Activated effector memory CD4-positive, alpha-beta T cell treated with anti-CD3 and anti-CD28 coated beads, Interleukin-2, amount 50 U/mL, for 16 hours (primary cell): ENCODE data around the gene ANKS1B.

Experiments
- DNase-seq: peaks from one replicate; pipeline ENCODE4 v3.0.0-alpha.2; 2020

ANKS1B gene

DNA sequence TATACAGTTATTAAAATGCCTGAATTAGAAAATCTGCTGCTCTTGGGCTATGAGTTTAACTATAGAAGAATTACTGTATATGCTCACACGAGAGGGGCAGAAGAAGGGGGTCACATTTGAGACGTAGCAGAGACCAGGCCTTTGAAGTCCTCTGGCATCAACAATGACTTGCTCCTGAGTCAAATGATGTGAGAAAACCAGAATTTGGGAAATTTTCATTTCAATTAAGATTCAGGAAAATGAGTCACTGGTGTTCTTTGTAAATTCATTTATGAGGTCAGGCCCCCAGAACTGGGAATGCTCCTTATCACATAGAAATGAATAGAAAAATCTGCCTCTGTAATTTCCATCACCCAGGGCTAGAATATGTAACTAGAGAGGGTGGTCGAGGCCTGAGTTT lies 1246.7 kb downstream of the ANKS1B start:
- no peak for DNase-seq

DNA sequence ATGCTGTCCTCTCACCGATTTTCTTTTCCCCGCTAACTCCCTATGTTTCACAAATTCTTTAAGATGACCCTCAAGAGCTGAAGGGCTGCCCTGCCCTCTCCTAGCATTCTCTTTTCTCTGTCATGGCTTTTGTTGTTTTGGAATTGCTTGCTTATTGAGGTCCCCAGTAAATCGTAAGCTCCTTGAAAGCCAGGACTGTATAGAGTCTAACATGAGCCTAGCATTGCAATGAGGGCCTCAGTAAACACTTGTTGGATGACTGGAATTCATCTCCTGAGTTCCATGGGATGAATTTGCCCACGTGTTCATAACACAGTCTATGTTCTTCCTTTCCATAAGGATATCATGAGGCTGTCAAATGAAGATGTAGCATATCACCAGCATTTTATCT lies 1247.4 kb downstream of the ANKS1B start:
- no peak for DNase-seq

DNA sequence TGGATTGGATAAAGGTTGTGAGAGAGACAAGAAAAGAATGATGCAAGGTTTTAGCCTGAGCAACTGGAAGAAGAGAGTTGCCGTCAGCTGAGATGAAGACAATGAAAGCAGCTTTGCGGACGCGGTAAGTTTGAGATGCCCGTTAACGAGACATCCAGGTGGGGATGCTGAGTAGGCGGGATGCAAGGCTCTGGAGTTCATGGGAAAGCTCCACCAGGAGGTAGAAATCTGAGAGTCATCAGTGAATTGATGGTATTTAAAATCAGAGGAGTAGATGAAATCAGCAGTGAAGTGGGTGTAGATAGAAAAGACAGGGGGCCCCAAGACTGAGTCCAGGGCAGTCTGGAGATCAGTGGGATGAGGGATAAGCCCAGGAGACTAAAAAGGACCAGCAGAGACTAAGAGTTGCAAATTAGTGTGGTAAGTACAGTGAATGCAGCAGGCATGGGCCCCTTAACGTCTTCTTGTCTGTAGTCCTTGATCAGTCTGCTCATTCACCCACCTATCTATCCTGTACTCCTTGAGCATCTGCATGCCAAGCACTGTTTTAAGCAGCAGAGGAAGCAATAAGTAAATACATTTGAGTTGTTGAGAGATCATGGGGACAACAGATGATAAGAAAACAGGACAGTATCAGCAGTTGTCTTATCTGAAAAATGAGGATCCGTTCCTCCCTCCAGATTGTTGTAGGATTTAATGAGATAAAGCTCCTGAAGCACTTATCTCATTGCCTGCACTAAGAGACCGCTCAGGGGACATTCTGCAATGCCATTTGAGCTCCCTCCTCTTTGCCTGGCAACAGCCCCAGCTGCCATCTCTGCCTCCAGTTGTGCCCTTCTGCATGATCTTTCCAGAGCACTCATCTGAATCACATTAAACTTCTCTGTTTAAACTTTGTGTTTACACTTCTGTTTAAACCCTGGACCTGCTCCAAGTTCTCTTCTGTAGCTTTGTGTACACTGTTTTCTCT lies 1248.1 kb downstream of the ANKS1B start:
- DNase-seq: no peak

DNA sequence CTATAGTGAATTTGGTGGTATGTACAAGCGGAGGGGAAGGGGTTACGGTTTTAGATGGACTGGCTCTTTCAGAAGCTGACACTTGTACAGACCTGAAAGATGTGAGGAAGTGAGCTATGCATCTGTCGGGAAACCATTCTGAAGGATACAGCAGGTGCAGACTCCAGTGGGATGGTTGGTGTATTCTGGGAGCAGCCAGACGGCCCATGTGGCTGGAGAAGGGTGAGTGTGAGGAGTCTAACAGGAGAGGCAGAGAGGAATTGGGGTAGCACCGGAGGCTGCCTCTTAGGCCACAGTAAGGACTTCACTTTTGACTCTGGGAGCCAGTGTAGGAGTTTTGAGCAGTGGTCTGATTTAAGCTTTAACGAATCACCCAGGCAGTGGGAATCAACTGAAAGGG lies 1248.9 kb downstream of the ANKS1B start:
- DNase-seq: no peak

DNA sequence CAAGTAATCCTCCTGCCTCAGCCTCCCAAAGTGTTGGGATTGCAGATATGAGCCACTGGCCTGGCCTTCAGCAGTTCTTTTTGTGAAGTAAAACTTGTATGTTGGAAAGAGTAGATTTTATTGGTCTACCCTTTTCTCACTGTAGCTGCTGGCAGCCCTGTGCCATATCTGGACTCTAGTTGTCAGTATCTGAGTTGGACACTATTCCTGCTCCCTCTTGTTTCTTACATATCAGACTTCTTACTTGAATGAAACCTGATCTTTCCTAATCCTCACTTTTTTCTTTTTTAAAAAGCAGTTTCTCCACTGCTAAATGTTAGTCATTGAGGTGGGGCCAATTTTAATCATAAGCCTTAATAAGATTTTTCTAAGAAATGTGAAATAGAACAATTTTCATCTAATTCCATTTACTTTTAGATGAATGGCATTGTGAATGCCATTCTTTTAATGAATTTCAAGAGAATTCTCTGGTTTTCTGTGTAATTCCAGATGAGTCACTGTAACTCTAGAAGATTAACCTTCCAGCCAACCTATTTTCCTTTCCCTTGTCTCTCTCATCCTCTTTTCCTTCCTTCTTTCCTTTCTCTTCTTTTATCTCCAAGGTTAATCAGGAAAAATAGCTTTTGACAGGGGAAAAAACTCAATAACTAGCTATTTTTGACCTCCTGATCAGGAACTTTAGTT lies 1250.9 kb downstream of the ANKS1B start:
- no peak for DNase-seq

DNA sequence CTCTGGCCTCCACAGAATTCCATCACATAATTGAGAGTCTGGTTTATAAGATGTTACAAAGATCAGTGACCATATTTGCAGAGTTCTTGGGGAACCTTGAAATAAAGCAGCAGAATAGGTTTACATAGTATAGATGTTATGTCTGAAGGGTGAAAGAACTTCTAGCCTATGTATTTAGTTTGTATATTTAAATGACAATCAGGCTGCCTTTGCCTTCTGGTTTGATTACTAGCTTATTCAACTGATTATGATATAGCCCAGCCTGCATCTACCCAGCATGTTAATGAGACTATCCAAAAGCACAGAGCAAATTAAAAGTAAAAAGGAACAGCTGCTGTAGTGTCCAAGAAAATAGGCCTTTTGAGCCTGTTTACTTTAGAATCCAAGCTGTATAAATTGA lies 1254.3 kb downstream of the ANKS1B start:
- no peak for DNase-seq

DNA sequence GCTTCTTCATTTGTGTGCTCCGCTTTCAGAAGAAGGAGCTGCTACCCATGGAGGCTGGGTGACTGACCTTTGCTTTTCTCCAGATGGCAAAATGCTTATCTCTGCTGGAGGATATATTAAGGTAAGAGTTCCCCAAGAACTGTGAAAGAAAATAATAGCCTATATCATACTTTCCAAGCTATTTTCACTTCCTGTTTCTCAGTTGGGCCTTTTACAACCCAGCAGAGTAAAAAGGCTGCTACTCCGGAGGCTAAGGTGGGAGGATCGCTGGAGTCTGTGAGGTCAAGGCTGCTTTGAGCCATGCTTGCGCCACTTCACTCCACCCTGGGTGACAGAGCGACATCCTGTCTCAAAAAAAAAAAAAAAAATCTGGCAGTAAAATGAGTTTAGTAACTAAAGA lies 1257.5 kb downstream of the ANKS1B start:
- DNase-seq: no peak

DNA sequence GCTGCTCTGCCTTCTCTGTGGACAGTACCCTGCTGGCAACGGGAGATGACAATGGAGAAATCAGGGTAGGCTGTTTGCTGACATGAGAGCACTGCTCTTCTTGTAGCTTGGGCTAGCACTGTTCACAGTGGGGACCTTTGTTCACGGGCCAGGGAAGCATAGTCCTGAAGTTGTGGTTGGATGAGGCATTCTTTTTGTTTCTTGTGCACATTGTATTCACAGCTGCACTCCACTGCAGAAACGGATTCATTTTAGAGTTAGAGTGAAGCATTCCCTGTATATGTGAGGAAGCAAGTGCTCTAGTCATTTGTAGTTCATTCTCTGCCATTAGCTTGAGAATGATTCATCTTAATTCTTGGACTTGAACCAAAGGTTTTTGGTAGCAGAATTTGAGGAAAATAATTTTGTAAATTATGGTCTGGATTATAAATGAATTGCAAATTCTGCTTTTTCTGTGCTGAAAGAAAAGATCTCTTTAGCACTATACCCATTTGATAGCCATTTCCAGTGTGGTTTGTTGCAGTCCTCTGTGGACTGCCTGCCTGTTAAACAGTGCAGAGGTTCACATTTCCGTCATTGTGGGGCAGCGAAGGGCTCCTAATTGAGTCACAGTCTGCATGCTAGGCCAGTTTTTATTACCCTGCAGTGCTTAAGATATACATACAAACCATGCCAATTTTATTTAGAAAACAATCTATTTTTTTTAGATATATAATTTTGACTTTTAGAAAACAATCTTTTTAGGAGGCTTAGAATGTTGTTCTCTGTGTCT lies 1259.1 kb downstream of the ANKS1B start:
- peak; percentile 74 for DNase-seq

DNA sequence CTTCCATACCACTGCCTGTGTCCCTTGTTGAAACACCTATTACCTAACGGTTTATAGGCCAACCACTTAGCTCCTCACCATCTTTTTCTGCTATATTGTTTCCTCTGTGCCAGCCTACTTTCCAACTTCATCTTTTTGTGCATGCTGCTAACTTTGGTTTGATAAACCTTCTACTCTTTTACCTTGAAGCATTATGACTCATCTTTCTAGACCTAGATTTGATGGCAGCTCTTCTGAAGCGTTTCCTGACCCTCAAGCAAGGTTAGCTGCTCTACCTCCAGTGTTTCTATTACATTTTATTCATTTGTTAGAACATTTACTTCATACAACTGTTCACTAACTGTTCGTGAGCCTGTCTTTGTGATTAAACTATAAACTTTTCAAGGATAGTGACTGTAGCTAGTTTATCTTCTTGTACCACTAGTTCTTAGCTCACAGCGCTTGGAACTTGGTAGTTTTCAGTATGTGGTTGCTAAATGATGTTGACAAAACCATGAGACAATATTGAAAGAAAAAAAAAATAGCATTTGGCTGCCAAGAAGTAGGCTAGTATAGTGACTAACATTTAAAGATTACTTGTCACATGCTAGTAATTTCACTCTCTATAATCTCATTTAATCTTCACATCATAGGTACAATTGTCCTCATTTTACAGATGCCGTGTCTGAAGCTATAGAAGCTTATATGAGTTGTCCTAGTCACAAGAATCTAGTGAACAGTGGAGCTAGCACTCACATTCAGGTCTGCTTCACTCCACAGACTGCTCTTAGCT lies 1260.2 kb downstream of the ANKS1B start:
- no peak for DNase-seq

DNA sequence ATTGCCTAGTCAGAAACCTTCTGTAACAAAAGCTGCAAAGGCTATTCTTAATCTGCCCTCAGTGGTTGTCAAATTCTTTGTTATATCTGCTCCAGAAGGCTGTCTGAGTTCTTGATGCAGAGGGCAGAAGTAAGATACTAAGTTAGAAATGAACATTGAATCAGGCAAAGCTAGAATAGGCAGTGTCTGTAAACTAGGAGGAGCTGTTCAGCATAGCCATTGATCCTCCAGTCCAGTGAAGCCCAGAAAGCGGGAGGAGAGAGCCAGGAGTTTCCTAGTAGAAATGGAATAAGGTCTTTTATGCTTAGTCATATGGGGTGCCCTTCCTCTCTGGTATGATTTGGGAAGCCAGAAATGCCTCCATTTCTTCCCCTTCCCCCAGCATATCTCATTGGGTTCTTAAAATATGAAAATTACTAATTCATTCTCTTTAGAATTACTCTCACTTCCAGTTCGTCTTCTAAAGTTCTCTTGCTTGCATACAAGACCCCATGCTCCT lies 1263.5 kb downstream of the ANKS1B start:
- no peak for DNase-seq

DNA sequence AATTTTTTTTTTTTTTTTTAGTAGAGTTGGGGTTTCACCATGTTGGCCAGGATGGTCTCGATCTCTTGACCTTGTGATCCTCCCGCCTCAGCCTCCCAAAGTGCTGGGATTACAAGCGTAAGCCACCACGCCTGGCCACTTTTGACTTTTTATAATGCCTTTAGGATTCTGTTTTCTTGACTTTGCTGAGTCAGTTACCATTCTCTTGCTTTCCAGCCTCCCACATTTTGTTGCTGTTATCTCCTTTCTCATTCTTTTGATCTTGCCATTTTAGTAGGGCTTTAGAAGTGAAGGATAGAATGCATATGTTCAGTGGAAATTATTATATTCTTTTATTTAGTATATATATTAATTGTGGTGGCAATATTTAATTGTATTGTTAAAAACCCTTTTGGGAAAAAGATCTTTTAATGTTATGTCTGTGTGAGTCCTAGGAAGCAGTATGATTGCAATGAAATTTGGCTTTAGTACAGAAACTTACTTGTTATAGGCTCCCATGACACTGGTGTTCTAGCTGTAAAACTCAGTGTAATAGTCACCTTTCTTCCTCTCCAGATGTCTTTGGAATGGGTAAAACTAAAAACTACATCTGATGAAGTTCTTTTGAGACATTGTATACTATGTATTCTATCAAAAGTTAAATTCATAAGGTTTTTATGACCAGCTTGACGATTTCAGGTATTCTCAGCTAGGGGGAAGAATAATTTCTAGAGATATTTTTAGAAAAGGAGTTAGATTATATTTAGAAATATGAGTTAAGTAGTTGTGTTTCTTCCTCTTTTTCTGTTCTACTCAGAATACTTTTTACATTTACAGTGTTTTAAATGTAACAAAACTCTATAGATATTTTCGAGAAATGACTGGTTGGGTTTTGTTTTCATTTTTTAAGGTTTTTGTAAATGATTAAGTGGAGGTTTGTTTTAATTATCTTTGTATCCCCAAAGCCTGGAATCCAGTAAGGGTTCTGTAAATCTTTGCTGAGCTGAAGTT lies 1264.9 kb downstream of the ANKS1B start:
- no peak for DNase-seq

DNA sequence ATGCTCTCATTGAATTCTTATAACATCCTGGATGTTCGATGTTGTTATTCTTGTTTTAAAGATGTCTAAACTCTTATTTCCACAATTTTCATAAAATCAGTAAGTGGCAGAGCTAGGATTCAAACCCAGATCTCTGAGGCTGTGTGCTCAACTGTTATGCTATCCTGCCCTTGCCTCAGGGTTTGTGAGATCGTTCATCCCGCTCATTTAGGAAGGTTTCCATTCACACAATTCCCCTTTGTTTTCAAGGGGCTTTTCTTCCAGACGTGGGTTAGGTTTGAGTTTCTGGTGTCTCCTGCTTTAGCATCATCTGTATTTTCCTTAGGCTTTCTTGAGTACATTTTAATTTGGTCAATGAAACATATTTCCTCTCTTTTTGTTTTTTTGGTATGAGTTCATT lies 1270.3 kb downstream of the ANKS1B start:
- DNase-seq: no peak

DNA sequence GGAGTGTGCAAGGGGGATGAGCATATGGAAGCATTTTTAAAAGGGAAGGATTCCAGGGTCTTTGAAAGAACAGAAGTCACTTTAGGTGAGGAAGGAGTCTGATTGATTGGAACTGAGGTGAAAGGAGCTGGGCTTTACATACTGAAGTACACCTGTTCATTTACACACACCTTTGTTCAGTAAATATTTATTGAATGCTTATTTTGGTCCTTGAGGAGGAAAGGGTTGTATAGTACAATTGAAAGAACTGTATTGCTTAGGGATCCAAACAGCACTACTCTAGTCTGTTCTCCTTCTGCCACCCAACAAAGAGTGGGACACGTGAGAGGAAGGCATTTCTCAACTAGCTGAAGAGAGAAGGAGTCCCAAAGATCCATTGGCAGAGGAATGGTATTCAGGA lies 1275.7 kb downstream of the ANKS1B start:
- DNase-seq: no peak

DNA sequence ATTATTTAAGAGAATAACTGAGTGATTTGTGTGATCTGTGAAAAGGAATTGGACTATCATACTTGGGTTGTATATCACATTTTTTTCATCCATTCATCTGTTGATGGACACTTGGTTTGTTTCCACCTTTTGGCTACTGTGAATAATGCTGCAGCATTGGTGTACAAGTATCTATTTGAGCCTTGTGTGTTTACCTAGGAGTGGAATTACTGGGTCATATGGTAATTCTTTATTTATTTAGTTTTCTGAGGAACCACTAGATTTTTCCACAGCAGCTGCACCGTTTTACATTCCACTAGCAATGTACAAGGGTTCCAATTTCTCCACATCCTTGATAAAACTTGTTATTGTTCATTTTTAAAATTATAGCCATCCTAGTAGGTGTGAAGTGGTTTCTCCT lies 1283.6 kb downstream of the ANKS1B start:
- no peak for DNase-seq

DNA sequence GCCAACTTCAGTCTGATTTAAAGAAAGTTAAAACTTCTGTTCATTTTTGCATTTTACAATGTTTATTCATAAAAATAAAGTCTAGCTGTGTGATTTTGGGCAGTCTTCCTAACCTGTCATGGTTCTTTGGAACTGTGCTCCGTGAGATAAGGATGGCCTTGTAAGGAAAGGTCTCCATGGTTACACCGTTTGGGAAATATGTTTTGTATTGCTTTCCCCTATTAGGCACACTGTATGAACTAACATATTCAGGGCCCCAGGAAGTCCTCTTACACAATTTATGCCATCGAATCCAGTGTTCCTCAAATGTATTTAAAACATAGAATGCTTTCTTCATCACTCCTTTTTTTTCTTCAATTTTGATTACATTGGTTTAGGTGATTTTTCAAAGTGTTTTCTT lies 1285.2 kb downstream of the ANKS1B start:
- DNase-seq: no peak

DNA sequence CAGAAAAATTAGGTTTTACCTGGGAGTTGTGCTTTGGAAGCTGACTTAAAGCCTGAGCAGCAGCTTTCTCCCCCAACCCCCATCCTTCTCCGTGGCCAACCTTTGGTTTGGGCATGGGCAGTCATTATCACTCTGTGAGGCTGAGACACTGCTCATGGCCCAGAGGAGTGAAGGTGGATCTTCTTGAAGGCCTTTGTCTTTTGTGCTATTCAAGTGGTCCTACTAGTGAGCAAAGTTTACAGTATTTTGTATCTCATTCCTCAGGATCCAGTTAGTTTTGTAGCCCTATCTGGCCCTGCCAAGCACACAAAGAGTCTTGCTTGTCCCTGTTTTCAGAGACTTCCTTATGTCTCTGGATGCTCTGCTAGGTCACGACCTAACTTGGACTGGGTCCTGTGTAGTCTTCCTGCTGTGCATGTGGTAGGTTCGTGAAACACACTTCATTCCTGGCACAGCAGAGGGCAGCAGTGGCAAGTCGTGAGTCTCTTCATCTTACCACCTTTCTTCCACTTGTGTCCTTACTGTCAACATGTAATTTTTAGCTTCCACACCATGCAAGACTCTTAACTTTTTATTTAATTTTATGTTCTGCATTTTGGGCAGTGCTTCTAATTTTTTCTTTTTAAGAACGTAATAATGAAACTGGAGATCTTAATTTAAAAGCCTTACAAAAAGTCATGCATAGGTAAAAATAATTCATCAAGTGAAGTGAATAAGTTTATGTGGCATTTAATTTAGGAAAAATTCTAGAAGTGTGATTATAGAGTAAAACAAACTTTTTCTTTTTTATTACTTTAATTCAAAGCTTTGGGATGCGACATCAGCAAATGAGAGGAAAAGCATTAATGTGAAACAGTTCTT lies 1285.9 kb downstream of the ANKS1B start:
- DNase-seq: peak; percentile 71

DNA sequence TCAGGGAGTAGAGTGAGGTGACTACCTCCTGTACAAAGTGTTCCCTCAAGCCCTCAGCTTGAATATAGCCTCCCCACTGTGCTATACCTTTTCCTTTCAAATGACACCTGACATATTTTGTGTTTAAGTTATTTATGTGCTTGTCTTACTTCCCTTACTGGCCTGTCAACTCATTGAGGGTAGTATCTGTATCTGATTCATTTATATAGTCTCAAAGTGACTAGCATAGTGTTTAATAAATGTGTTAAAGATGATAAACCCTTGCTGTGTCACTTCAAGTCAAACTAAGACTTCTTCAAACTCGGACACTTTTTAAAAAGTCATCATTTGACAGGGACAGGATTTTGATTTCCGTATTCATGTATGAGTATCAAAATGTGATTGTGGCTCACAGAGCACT lies 1287.5 kb downstream of the ANKS1B start:
- no peak for DNase-seq

DNA sequence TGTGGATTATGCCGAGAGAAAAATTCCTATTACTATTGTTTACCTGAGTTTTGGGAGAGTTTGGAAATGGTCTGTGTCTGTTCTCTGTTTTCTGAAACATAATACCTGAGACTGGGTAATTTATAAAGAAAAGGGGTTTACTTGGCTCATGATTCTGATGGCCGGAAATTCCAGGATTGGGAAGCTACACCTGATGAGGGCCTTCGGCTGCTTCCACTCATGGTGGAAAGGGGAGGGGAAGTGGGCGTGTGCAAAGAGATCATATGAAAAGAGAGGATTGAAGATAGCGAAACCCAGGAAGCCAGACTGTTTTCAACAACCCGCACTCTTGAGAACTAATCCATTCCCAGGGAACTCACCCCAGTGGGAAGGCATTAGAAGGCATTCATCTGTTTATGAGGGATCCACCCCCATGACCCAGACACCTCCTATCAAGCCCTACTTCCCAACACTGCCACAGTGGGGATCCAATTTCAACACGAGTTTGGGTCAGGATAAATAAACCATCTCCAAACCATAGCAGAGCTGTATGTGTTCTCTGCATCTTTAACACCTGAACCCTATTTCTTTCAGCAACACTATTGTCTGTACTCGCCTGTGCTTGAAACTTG lies 1288.6 kb downstream of the ANKS1B start:
- no peak for DNase-seq

DNA sequence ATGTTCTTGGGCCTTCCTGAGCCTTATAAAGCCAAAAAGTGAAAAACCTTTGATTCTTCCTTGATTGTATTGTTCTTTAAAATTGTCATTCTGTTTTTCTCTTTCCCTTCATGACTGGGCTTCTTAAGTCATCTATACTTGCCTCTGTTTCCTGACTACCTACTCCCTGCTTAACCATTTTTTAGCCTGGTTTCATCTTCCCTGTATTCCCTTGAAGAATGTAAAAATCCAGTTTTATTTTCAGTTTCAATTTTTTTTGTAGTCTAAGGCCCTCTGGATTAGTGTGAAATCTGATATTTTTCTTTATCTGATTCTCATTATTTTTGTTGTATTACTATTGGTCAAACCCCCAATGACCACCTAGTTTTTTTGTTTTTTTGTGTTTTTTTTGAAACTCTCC lies 1293.4 kb downstream of the ANKS1B start:
- DNase-seq: no peak

DNA sequence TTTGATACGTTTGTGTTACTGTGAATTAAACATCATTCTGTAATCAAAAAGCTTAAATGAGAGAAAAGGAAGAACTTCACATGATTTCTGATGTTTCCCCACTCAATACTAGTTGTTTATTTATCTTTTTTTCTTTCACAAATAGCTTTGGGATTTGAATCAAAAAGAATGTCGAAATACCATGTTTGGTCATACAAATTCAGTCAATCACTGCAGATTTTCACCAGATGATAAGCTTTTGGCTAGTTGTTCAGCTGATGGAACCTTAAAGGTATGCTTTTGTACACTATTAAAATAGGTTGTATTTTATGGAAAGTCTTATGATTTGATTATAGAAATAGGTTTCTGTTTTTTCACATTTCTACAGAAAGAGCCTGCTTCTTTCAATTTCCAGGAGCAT lies 1298.1 kb downstream of the ANKS1B start:
- no peak for DNase-seq
